Epithelial cell of esophagus (primary cell): ENCODE data around the gene GNG12.
A peak's percentile ranks its signal among the peaks of the same experiment; 100 is the strongest.

ENCODE experiments used
- DNase-seq: peaks from one replicate; pipeline ENCODE4 v3.0.0; 2010; ENCODE audit warnings: low read depth
- H3K4me3 ChIP-seq: 2 replicates; pipeline ENCODE4 v1.5.1; 2011; ENCODE audit warnings: mild to moderate bottlenecking, low read length, control low read depth
- CTCF ChIP-seq: IDR thresholded peaks from 2 replicates; pipeline ENCODE4 v1.5.1; 2011; ENCODE audit warnings: low read depth, mild to moderate bottlenecking, low read length, control low read depth, inconsistent platforms; ENCODE audit not compliant: insufficient read depth; ENCODE audit errors: missing control alignments

The GNG12 gene

GRCh38 chr1:67760030-67760821, 73.0 kb downstream of the GNG12 start:
- peak; percentile 84 for TF ChIP-seq CTCF
- no peak overlapping the region for H3K4me3 ChIP-seq
- DNase-seq = peak; percentile 91

- DNase-seq = no peak
- TF ChIP-seq CTCF = no peak
- no peak overlapping the region for H3K4me3 ChIP-seq
Observed at GRCh38 chr1:67759692-67760029, 73.6 kb downstream of the GNG12 start.

- no peak for TF ChIP-seq CTCF
- no peak for DNase-seq
- no peak overlapping the region for H3K4me3 ChIP-seq
Observed at GRCh38 chr1:67759066-67759465, 74.2 kb downstream of the GNG12 start.

- no peak for DNase-seq
- no peak overlapping the region for H3K4me3 ChIP-seq
Observed at GRCh38 chr1:67755619-67756018, 77.6 kb downstream of the GNG12 start.

GRCh38 chr1:67755160-67755559, 78.1 kb downstream of the GNG12 start:
- no peak for DNase-seq
- TF ChIP-seq CTCF = no peak
- no peak overlapping the region for H3K4me3 ChIP-seq

More at GRCh38 chr1:67755619-67756018, 77.6 kb downstream of the GNG12 start:
- no peak for TF ChIP-seq CTCF

GRCh38 chr1:67754526-67754920, 78.7 kb downstream of the GNG12 start:
- no peak overlapping the region for H3K4me3 ChIP-seq
- TF ChIP-seq CTCF = no peak
- DNase-seq = no peak

GRCh38 chr1:67753776-67754525, 79.3 kb downstream of the GNG12 start:
- no peak for TF ChIP-seq CTCF
- peak; percentile 80 for DNase-seq
- no peak overlapping the region for H3K4me3 ChIP-seq
